Osteocyte (in vitro differentiated cells): Measurements from ENCODE around the gene BICDL2. TPM values are rescaled to one million over a fixed set of nuclear protein-coding genes. Genes with fewer than 3 reads are reported as not detected.

Experiments
- DNase-seq: peaks from one replicate; pipeline ENCODE4 v3.0.0; 2021; ENCODE audit warnings: mixed read lengths; ENCODE audit not compliant: unreplicated experiment; ENCODE audit errors: extremely low spot score
- H3K27ac Mint-ChIP-seq: one replicate; pipeline ENCODE4 v1.8.0; 2021; ENCODE audit warnings: mild to moderate bottlenecking, mixed read lengths; ENCODE audit not compliant: unreplicated experiment
- H3K27me3 Mint-ChIP-seq: one replicate; pipeline ENCODE4 v1.8.0; 2021; ENCODE audit warnings: mixed read lengths; ENCODE audit not compliant: unreplicated experiment
- H3K36me3 Mint-ChIP-seq: one replicate; pipeline ENCODE4 v1.8.0; 2021; ENCODE audit warnings: mixed read lengths; ENCODE audit not compliant: unreplicated experiment
- H3K4me1 Mint-ChIP-seq: one replicate; pipeline ENCODE4 v1.8.0; 2021; ENCODE audit warnings: mixed read lengths; ENCODE audit not compliant: unreplicated experiment
- H3K4me3 Mint-ChIP-seq: one replicate; pipeline ENCODE4 v1.8.0; 2021; ENCODE audit warnings: mild to moderate bottlenecking, moderate library complexity, mixed read lengths; ENCODE audit not compliant: unreplicated experiment
- H3K9me3 Mint-ChIP-seq: one replicate; pipeline ENCODE4 v1.8.0; 2021; ENCODE audit warnings: mixed read lengths; ENCODE audit not compliant: unreplicated experiment
- total RNA-seq: library from RNA; stranded (reverse); gene quantifications from 2 replicates; pipeline ENCODE4 v1.2.1, GENCODE V29; 2021
- TF ChIP-seq, protein P1 (sequence below): fragments of 200-600 bp; sonication (generic); IDR thresholded peaks from 2 replicates; pipeline ENCODE4 v1.5.0; 2021; ENCODE audit warnings: antibody characterized with exemption, mild to moderate bottlenecking, moderate library complexity

The BICDL2 gene
- total RNA-seq, 1 donor from 2014 or later = not detected

DNA sequence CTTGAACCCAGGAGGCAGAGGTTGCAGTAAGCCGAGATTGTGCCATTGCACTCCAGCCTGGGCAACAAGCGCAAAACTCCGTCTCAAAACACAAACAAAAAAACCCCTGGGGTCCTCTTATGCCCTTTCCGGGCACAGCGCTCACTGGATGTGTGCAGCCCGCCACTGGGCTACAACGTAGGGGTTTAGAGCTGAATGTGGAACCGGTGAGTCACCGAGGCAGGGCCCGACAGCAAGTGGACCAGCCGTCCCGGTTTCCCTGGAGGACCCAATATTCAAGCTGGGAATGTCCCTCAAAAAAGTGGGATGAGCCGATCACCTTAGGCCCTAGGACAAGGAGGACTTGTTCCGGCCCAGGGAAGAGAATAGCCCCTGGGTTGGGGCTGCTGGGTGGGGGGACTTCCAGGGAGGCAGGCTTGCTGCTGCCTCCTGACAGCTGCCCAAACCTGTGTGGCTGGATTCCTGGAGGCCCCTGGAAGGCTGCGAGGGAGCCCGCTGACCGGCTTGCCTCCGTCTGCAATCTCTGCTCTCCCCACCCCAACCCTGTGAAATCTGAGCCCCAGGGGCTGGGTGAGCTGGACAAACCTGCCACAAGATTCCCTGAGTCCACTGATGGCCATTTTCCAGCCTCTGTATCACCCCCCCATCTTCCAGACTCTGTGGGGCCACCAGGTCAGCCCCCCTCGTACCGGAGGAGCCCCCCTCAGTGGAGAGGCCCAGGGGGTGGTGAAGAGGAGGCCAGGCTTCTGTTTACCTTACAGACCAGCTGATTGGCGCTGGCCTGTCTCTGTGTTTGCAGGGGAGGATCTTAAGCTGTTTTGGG lies 27.0 kb downstream of the BICDL2 start:
- H3K27ac Mint-ChIP-seq = no peak overlapping the region
- H3K36me3 Mint-ChIP-seq = no peaks in the 10 kb centered on the region
- peaks cover 50% of the 10 kb centered on the region for H3K27me3 Mint-ChIP-seq
- TF ChIP-seq, protein P1, sequence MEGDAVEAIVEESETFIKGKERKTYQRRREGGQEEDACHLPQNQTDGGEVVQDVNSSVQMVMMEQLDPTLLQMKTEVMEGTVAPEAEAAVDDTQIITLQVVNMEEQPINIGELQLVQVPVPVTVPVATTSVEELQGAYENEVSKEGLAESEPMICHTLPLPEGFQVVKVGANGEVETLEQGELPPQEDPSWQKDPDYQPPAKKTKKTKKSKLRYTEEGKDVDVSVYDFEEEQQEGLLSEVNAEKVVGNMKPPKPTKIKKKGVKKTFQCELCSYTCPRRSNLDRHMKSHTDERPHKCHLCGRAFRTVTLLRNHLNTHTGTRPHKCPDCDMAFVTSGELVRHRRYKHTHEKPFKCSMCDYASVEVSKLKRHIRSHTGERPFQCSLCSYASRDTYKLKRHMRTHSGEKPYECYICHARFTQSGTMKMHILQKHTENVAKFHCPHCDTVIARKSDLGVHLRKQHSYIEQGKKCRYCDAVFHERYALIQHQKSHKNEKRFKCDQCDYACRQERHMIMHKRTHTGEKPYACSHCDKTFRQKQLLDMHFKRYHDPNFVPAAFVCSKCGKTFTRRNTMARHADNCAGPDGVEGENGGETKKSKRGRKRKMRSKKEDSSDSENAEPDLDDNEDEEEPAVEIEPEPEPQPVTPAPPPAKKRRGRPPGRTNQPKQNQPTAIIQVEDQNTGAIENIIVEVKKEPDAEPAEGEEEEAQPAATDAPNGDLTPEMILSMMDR = no peak
- DNase-seq = no peak
- H3K9me3 Mint-ChIP-seq = no peaks in the 10 kb centered on the region
- peaks cover 10% of the 10 kb centered on the region for H3K4me1 Mint-ChIP-seq
- no peak overlapping the region for H3K4me3 Mint-ChIP-seq

GRCh38 chr16:3008690-3009037 lies 28.1 kb downstream of the BICDL2 start:
- H3K4me1 Mint-ChIP-seq = peaks cover 10% of the 10 kb centered on the region
- no peaks in the 10 kb centered on the region for H3K36me3 Mint-ChIP-seq
- DNase-seq = no peak
- peaks cover 45% of the 10 kb centered on the region for H3K27me3 Mint-ChIP-seq
- H3K4me3 Mint-ChIP-seq = no peak overlapping the region
- no peak overlapping the region for H3K27ac Mint-ChIP-seq
- H3K9me3 Mint-ChIP-seq = no peaks in the 10 kb centered on the region
- TF ChIP-seq, protein P1 = no peak

DNA sequence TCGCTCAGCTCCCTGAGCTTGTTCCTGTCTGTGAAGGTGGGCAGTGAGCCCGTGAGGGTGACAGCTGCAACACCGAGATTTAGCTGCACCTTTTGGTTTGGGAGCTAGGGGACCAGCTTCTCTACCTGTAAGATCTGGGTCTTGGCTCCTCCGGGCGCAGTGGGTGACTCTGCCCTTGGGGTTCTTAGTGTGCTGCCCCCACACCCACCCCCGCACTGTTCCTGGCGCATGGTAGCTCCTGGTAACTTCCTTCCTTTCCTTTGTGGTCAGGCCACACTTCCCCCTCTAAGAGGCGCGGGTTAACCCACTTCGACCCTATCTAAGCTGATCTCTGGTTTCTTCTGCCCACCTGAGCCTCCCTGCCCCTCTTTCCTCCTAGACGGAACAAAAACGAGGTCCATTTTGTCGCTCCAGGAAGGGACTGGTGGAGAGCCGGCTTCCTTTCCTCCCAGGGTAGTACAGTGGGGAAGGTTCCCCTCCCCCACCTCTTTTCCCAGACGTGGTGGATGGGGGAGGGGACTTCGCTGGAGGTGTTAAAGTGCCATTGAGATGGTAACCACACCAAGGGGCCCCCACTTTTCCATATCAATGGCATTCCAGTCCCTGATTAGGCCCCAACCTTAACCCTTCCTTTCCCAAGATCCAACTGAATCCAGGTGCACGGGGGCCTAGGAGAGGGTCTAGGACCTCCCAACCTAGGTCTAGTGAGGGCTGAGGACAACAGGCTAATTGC lies 28.6 kb downstream of the BICDL2 start:
- Mint-ChIP-seq H3K9me3 (no peaks in the 10 kb centered on the region), H3K27me3 (peaks cover 45% of the 10 kb centered on the region), H3K27ac (no peak overlapping the region), H3K4me1 (peaks cover 10% of the 10 kb centered on the region), H3K36me3 (no peaks in the 10 kb centered on the region), H3K4me3 (no peak overlapping the region)
- TF ChIP-seq, protein P1 = no peak
- no peak for DNase-seq

- TF ChIP-seq, protein P1 = no peak
- no peak overlapping the region for H3K4me3 Mint-ChIP-seq
- DNase-seq = no peak
- H3K4me1 Mint-ChIP-seq = peaks cover 3% of the 10 kb centered on the region
- H3K36me3 Mint-ChIP-seq = no peaks in the 10 kb centered on the region
- no peak overlapping the region for H3K27ac Mint-ChIP-seq
- H3K27me3 Mint-ChIP-seq = peaks cover 38% of the 10 kb centered on the region
- H3K9me3 Mint-ChIP-seq = no peaks in the 10 kb centered on the region
Measured at GRCh38 chr16:3007059-3007956, 29.4 kb downstream of the BICDL2 start.
